Liver (tissue), 3 donors: Measurements from ENCODE around the gene MTMR2.

Experiments used
- ATF3 ChIP-seq: IDR thresholded peaks from 2 replicates; pipeline ENCODE4 v1.6.1; 2016; ENCODE audit warnings: antibody characterized with exemption
- CTCF ChIP-seq: fragments of 150-350 bp; IDR thresholded peaks from 2 replicates; pipeline ENCODE4 v1.5.1; 2017; ENCODE audit warnings: improper control_type of control experiment, low read depth, low read length; ENCODE audit not compliant: missing input control
- EGR1 ChIP-seq, 2 donors: IDR thresholded peaks; 2 replicates each; pipeline ENCODE4 v1.6.1; 2016 to 2018; ENCODE audit warnings: antibody characterized with exemption in 2 of 2, low read depth in 2 of 2
- GABPA ChIP-seq, 2 donors: IDR thresholded peaks in 1 of 2; conservative IDR thresholded peaks in 1 of 2; 2 replicates each; pipeline ENCODE4 v1.6.1; 2016; ENCODE audit warnings: antibody characterized with exemption in 2 of 2, mild to moderate bottlenecking in 1 of 2, moderate library complexity in 1 of 2
- HNF4A ChIP-seq, 2 donors: conservative IDR thresholded peaks; 2 replicates each; pipeline ENCODE4 v1.6.1; 2016; ENCODE audit warnings: antibody characterized with exemption in 2 of 2, mild to moderate bottlenecking in 2 of 2
- MAX ChIP-seq: IDR thresholded peaks from 2 replicates; pipeline ENCODE4 v1.6.1; 2016; ENCODE audit warnings: antibody characterized with exemption
- RAD21 ChIP-seq, 2 donors: IDR thresholded peaks; 2 replicates each; pipeline ENCODE4 v1.6.1; 2016; ENCODE audit warnings: antibody characterized with exemption in 2 of 2, mild to moderate bottlenecking in 2 of 2
- RXRA ChIP-seq, 2 donors: IDR thresholded peaks; 2 replicates each; pipeline ENCODE4 v1.6.1; 2017 to 2018; ENCODE audit warnings: antibody characterized with exemption in 2 of 2, mild to moderate bottlenecking in 1 of 2
- TAF1 ChIP-seq: conservative IDR thresholded peaks from 2 replicates; pipeline ENCODE4 v1.6.1; 2016; ENCODE audit warnings: antibody characterized with exemption, mild to moderate bottlenecking
- YY1 ChIP-seq: IDR thresholded peaks from 2 replicates; pipeline ENCODE4 v1.6.1; 2016; ENCODE audit warnings: antibody characterized with exemption, mild to moderate bottlenecking
- ZBTB33 ChIP-seq: IDR thresholded peaks from 2 replicates; pipeline ENCODE4 v1.6.1; 2016; ENCODE audit warnings: antibody characterized with exemption
- donor health status: healthy.
- donor health status: healthy.

- TF ChIP-seq CTCF (no peak), ATF3 (no peak), GABPA (IDR thresholded peaks at IDR 0.05 in 1 of 2, conservative IDR thresholded peaks at IDR 0.05 in 1 of 2) (no peak), RXRA (IDR thresholded peaks at IDR 0.05) (no peak), EGR1 (IDR thresholded peaks at IDR 0.05; ENCODE audit: low read depth in 2 of 2) (no peak), YY1 (no peak), HNF4A (conservative IDR thresholded peaks at IDR 0.05) (no peak), ZBTB33 (no peak), RAD21 (IDR thresholded peaks at IDR 0.05) (no peak), MAX (no peak), TAF1 (no peak)
Observed at GRCh38 chr11:95883381-95883780, 40.5 kb downstream of the MTMR2 start.
